Fibroblast of skin of back (primary cell): ENCODE results near the gene CST2. TPM values are rescaled to one million over a fixed set of nuclear protein-coding genes. Genes with fewer than 3 reads are reported as not detected.
A peak's percentile ranks its signal among the peaks of the same experiment; 100 is the strongest.
"Not testable (repeated sequence)": the region's sequence is repeated elsewhere in the genome, so short reads cannot be mapped to it uniquely, and the experiment has no call there.

Experiments
- DNase-seq: peaks from one replicate; pipeline ENCODE4 v3.0.0-alpha.2; 2013
- polyA plus RNA-seq, 2 experiments: library from polyadenylated mRNA; unstranded; fragments of 120-200 nt; gene quantifications; one replicate each; pipeline ENCODE4 v1.2.1, GENCODE V29; 2013; ENCODE audit not compliant: insufficient read length in 2 of 2

The CST2 gene, protein sequence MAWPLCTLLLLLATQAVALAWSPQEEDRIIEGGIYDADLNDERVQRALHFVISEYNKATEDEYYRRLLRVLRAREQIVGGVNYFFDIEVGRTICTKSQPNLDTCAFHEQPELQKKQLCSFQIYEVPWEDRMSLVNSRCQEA
- polyA plus RNA-seq (2013, experiment 1 of 2; ENCODE audit: insufficient read length): not detected
- not detected for polyA plus RNA-seq (2013, experiment 2 of 2; ENCODE audit: insufficient read length)

GRCh38 chr20:23826541-23827021, at the start of gene CST2:
Gene CST2, minus strand, starts transcription at chr20:23826729. Its CDS starts 69 bp downstream, at chr20:23826660.
- DNase-seq: peak; percentile 84

DNA sequence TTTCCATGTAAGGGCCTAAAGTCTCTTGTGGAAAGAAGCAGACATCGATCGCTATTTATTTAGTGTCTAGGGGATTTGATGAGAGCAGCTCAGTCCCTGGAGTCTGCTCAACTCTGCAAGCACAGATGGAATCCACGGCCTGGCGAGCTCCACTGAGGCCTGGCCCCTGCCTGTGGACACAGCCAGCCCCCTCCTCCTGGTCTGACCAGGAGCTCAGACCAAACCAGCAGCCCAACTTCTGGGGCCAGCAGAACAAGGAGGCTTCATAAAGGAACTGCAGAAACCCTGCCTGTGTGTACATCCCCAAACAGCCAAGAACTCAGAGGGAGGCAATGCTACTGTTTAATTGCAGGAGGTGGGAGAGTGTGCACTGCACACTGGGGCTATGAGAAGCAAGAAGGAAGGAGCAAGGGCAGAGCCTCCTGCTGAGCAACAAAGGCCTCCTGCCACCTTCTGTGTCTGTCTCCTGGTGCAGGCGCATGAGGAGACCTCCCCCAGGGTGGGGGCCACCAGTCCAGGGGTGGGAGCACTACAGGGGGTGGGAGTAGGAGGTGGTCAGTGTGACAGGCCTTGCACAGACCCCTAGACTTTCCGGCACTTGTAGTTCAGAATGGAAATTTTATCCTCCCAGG, 49.2 kb upstream of the CST2 start:
- DNase-seq: no peak

GRCh38 chr20:23874747-23875146, 48.2 kb upstream of the CST2 start:
- peak; percentile 7 for DNase-seq

GRCh38 chr20:23873370-23874015, 47.0 kb upstream of the CST2 start:
- no peak for DNase-seq

GRCh38 chr20:23872065-23872464, 45.5 kb upstream of the CST2 start:
- DNase-seq: no peak

- no peak for DNase-seq
Observed at GRCh38 chr20:23870461-23870860, 43.9 kb upstream of the CST2 start.

DNA sequence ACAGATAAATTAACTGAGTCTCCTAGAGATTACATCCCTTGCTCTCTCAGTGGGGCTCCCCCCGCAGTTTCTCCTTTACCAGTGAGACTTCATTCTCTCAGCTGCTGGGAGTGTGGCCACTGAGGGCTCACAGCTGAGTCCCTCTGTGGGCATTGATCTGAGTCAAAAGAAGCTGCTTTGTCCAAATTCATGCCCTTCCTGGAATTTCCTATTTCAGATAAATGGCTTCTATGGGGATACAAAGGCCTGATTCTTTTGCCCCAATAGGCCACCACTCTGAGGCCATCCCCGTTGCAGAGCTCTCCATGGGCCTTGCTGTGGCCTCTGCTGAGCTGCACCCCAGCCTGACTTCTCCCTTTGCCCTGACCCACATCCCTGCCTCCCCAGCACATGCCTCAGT, 43.0 kb upstream of the CST2 start:
- DNase-seq: no peak

- no peak for DNase-seq
Observed at GRCh38 chr20:23868321-23868720, 41.8 kb upstream of the CST2 start.

DNA sequence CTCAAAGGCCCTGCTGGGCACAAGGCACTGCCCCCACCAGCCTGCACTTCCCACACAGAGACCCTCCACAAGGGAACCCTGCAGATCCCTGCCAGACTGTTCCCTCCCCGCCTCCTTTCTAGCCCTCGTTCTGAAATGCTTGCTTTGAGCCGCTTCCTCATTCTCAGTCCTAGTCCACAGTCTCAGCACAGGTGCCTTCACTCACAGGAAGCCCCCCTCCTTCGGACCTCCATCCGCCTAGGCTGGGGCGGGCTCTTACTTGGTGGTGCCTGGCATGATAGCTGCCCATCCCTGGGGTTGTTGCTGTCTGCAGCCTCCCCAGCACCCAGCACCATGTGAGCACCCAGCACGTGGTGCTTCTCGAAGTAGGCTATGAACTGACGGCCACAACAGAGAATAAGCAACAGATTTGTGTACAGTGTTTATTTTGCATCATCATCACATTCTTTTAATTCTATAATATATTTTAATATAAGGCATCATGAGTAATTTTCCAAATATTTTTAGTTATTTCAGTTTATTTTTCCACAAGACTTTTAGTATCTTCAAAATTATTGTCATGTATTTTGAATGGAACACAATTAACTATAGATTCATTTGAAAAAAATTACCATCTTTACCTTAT, 40.7 kb upstream of the CST2 start:
- DNase-seq: no peak

GRCh38 chr20:23860771-23861170, 34.2 kb upstream of the CST2 start:
- not testable (repeated sequence) for DNase-seq

- DNase-seq: no peak
Observed at GRCh38 chr20:23857962-23858595, 31.6 kb upstream of the CST2 start.

DNA sequence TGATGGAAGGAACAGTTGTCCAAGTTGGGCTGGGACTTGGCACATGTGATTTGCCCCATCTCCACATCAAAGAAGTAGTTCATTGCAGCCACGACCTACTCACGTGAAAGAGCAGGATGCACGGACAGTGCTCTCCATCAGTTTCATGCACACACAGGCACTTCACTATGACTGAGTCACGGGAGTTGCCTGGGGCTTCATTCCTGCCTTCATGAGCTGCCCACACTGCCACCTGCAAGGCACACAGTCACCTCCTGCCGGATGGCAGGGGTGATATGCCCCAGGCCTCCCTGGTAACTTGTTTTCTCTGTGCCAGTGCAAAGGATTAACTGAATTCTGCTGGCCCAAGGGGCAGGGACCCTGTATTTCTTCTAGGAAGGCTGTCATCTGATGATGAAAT, 30.2 kb upstream of the CST2 start:
- DNase-seq: no peak

GRCh38 chr20:23856226-23856625, 29.7 kb upstream of the CST2 start:
- no peak for DNase-seq

- DNase-seq: no peak
Observed at GRCh38 chr20:23841693-23842092, 15.2 kb upstream of the CST2 start.

DNA sequence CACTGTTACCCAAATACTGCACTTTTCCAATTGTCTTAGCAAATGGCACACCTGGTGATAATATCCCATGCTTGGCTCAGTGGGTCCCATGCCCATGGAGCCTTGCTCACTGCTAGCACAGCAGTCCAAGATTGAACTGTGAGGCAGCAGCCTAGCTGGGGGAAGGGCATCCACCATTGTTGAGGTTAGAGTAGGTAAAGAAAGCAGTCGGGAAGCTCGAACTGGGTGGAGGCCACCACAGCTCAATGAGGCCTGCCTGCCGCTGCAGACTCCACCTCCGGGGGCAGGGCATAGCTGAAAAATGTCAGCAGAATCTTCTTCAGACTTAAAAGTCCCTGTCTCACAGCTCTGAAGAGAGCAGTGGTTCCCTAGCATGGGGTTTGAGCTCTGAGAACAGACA, 9.2 kb upstream of the CST2 start:
- DNase-seq: no peak

GRCh38 chr20:23832775-23833513, 6.4 kb upstream of the CST2 start:
- DNase-seq: peak; percentile 32

DNA sequence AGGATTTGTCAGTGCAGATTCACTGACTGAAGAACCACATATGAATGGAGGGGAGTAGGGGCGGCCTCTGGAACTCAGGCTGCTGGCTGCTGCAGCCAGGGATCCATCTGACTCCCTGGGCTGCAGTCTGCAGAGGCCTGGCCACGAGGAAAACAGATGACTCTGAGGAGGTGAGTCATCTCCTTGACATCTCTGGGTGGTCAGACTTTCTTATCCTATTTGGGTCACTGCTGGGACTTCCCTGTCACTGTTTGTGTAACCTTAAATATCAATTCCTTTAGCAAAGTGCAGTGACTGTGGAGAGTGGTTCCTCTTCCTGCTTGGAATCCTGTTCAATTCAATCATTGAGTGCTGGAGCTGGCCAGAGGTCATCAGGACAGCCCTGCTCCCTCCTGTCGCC, 5.4 kb upstream of the CST2 start:
- peak; percentile 86 for DNase-seq

- no peak for DNase-seq
Observed at GRCh38 chr20:23823621-23824324, 2.8 kb downstream of the CST2 start.

- DNase-seq: no peak
Observed at GRCh38 chr20:23823111-23823510, 3.4 kb downstream of the CST2 start.

DNA sequence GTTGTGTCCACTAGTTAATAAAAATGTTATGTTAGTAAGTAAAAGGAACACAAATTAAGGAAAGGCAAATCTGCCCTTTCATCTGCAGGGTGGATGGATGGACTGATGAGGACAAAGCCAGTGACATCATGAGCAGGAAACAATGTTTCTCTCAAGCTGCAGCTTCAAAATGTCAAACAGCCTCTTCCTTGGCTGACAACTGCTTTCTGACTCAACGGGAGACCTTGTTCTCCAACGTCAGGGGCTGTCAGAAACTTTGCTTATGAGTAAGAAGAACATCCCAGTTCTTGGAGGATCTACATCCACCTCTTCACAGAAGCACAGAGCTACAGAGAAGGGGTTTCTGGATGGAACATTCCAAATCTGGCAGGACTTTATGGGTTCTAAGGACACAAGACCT, 6.0 kb downstream of the CST2 start:
- peak; percentile 27 for DNase-seq

GRCh38 chr20:23811559-23811958, 15.0 kb downstream of the CST2 start:
- not testable (repeated sequence) for DNase-seq
